Measurements from ENCODE around the gene DACH1.
"Not testable (repeated sequence)": the region's sequence is repeated elsewhere in the genome, so short reads cannot be mapped to it uniquely, and the experiment has no call there.

DACH1 gene

GRCh38 chr13:71867131-71867814 lies at the start of gene DACH1:
TSS of gene DACH1 (minus strand) at chr13:71867204.
- DNase-seq = peak; percentile 12

GRCh38 chr13:71913717-71914116 lies 46.7 kb upstream of the DACH1 start:
- DNase-seq = no peak

- DNase-seq = no peak
These were observed 45.5 kb upstream of the DACH1 start for GRCh38 chr13:71912524-71912923.

- DNase-seq = no peak
These were observed 39.4 kb upstream of the DACH1 start for GRCh38 chr13:71906448-71906847.

- no peak for DNase-seq
These were observed 35.7 kb upstream of the DACH1 start for GRCh38 chr13:71902676-71903075.

- not testable (repeated sequence) for DNase-seq
These were observed 26.5 kb upstream of the DACH1 start for GRCh38 chr13:71893506-71893905.

- no peak for DNase-seq
These were observed 19.9 kb upstream of the DACH1 start for GRCh38 chr13:71886880-71887279.

- no peak for DNase-seq
These were observed 15.1 kb upstream of the DACH1 start for GRCh38 chr13:71882120-71882519.

GRCh38 chr13:71880753-71881541 lies 13.9 kb upstream of the DACH1 start:
- no peak for DNase-seq

GRCh38 chr13:71879808-71880344 lies 12.9 kb upstream of the DACH1 start:
- DNase-seq = no peak

GRCh38 chr13:71879129-71879535 lies 12.1 kb upstream of the DACH1 start:
- peak; percentile 37 for DNase-seq

- DNase-seq = no peak
These were observed 10.3 kb upstream of the DACH1 start for GRCh38 chr13:71877256-71877653.

- no peak for DNase-seq
These were observed 9.7 kb upstream of the DACH1 start for GRCh38 chr13:71876648-71877255.

- no peak for DNase-seq
These were observed 8.8 kb upstream of the DACH1 start for GRCh38 chr13:71875823-71876222.

- no peak for DNase-seq
These were observed 7.5 kb upstream of the DACH1 start for GRCh38 chr13:71874458-71874857.

- no peak for DNase-seq
These were observed 6.6 kb upstream of the DACH1 start for GRCh38 chr13:71873418-71874247.

- no peak for DNase-seq
These were observed 4.8 kb upstream of the DACH1 start for GRCh38 chr13:71871844-71872243.

- no peak for DNase-seq
These were observed 4.3 kb upstream of the DACH1 start for GRCh38 chr13:71871176-71871754.

- no peak for DNase-seq
These were observed 3.1 kb upstream of the DACH1 start for GRCh38 chr13:71870100-71870499.

- DNase-seq = no peak
These were observed 2.3 kb upstream of the DACH1 start for GRCh38 chr13:71869274-71869673.

- DNase-seq = peak; percentile 5
These were observed 471 bp downstream of the DACH1 start for GRCh38 chr13:71866335-71867130.
